Gastroesophageal sphincter (tissue), 4 donors: ENCODE measurements around the gene ADIRF. TPM values are rescaled to one million over a fixed set of nuclear protein-coding genes. Genes with fewer than 3 reads are reported as not detected.
A peak's percentile ranks its signal among the peaks of the same experiment; 100 is the strongest.
"Not testable (repeated sequence)": the region's sequence is repeated elsewhere in the genome, so short reads cannot be mapped to it uniquely, and the experiment has no call there.

ENCODE experiments used
- ATAC-seq: fragments of 150-250 bp; one replicate; pipeline ENCODE4 v1.9.1; 2016; ENCODE audit warnings: mild to moderate bottlenecking, moderate library complexity
- H3K27ac ChIP-seq, 4 donors: fragments of 200-600 bp; sonication (generic) in 3 of 4; 1 replicate in 3 of 4; 2 replicates in 1 of 4; pipeline ENCODE4 v1.5.1; 2016 to 2019
- H3K27me3 ChIP-seq: fragments of 200-600 bp; sonication (generic); one replicate; pipeline ENCODE4 v1.5.1; 2019
- H3K36me3 ChIP-seq, 2 donors: fragments of 200-600 bp; sonication (generic); one replicate each; pipeline ENCODE4 v1.5.1; 2019; ENCODE audit warnings: control low read depth in 1 of 2
- H3K4me1 ChIP-seq, 3 donors: fragments of 200-600 bp; sonication (generic); 1 replicate in 2 of 3; 2 replicates in 1 of 3; pipeline ENCODE4 v1.5.1; 2016 to 2019; ENCODE audit warnings: control low read depth in 2 of 3
- H3K4me3 ChIP-seq, 2 donors: fragments of 200-600 bp; sonication (generic); one replicate each; pipeline ENCODE4 v1.5.1; 2019; ENCODE audit warnings: mild to moderate bottlenecking in 1 of 2, moderate library complexity in 1 of 2
- H3K9me3 ChIP-seq, 3 donors: fragments of 200-600 bp; sonication (generic); one replicate each; pipeline ENCODE4 v1.5.1; 2017 to 2019; ENCODE audit warnings: control low read depth in 2 of 3
- CTCF ChIP-seq, 4 experiments: fragments of 200-600 bp in 2 of 4; fragments of 450-650 bp in 2 of 4; sonication (generic) in 1 of 4; IDR thresholded peaks; one replicate each; pipeline ENCODE4 v1.5.1; 2017 to 2019; ENCODE audit warnings: antibody characterized with exemption in 4 of 4, mild to moderate bottlenecking in 2 of 4, moderate library complexity in 2 of 4
- EP300 ChIP-seq: sonication (generic); formaldehyde crosslinking; IDR thresholded peaks from one replicate; pipeline ENCODE4 v1.6.1; 2017; ENCODE audit warnings: antibody characterized with exemption, mild to moderate bottlenecking
- POLR2A ChIP-seq, 2 donors: fragments of 450-650 bp; IDR thresholded peaks; one replicate each; pipeline ENCODE4 v1.6.1; 2017; ENCODE audit warnings: antibody characterized with exemption in 2 of 2, mild to moderate bottlenecking in 2 of 2, moderate library complexity in 1 of 2
- POLR2AphosphoS5 ChIP-seq: sonication (generic); formaldehyde crosslinking; IDR thresholded peaks from one replicate; pipeline ENCODE4 v1.6.1; 2017; ENCODE audit warnings: antibody characterized with exemption
- WGBS, 2 donors: methylation state at CpG; one replicate each; pipeline ENCODE4 v1.1.5; 2018; ENCODE audit warnings: low coverage in 1 of 2; 5-methylcytosine and 5-hydroxymethylcytosine counted together
- total RNA-seq, 4 donors: library from RNA; depleted of rRNA; stranded (reverse); fragments of >200 nt; gene quantifications; one replicate each; pipeline ENCODE4 v1.1.0, GENCODE V29; 2016

ADIRF gene
- 100 to 1,000 TPM in 2 of 4 donors, 10 to 100 TPM in 2; 36.5 to 408 (median 149) TPM for total RNA-seq

DNA sequence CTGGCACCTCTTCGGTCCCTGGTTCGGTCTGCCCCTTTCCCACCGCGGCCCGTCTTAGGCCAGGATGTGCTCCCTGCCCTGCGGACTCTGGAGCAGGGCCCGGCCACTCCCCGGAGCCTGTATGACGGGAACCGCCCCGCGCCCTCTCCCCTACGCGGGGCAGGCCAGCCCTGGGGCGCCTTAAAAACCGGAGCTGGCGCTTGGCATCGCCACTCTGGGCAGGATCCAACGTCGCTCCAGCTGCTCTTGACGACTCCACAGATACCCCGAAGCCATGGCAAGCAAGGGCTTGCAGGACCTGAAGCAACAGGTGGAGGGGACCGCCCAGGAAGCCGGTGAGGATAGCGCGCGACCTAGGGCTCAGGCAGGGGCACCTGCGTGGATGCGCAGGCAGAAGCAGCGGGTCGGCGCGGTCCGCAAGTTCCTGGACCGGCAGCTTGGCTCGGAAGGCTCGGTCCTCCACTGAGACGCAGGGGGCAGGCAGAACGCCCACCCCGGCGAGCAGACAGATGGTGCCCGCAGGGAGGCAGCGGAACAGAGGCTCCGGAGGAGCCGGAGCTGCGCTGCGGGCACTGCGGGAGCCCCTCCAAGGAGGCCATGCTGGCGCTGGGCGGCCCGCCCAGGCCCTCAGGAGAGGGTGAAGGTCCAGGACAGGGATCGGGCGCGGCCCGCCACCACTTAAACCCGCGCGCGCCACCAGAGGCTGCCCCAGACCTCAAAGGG is at the start of gene ADIRF:
ADIRF (plus strand) TSS at position 212 of the 723 bp plus-strand sequence; CDS start at position 275, 63 bp downstream.
- H3K4me3 ChIP-seq = peak within 1 kb of the TSS; percentile 65 to 69
- TF ChIP-seq POLR2A (IDR thresholded peaks at IDR 0.05) (peak; percentile 78 to 79), CTCF (IDR thresholded peaks at IDR 0.05) (no peak), POLR2AphosphoS5 (peak; percentile 88)
- H3K36me3 ChIP-seq = no peaks in the 10 kb centered on the region
- H3K27ac ChIP-seq = peak within 1 kb of the TSS; percentile 95 to 99 (median 98)
- peaks cover 0 to 79% (median 41%) of the 10 kb centered on the region in 3 donors for H3K4me1 ChIP-seq
- 20% methylated on average over 1 of the region's 59 CpGs; no CpG with 5 or more reads in 1 of the 2 donors for WGBS, 2 donors
- no peak for ATAC-seq
- no peaks in the 10 kb centered on the region for H3K9me3 ChIP-seq
- no peaks in the 10 kb centered on the region for H3K27me3 ChIP-seq

DNA sequence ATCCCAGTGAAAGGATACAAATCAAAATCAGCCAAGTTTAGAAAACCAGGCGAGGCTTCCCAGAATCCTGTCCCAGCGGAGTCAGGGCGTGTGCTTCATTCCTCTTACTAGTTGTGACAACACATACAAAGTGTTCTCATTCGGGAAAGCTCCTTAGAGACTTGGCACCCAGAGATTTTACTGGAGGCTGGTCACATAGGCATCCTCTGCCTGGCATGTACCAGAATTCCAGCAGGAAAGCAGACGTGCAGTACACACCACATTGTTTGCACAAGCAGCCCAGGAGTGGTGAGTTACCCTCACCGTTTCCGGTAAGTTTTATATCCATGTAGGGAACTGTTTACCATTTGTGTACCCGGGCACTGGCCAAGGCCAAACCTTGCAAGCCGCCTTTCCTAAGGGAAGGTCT is 45.7 kb upstream of the ADIRF start:
- TF ChIP-seq POLR2A (IDR thresholded peaks at IDR 0.05) (no peak), CTCF (IDR thresholded peaks at IDR 0.05) (no peak), POLR2AphosphoS5 (peak; percentile 89), EP300 (no peak)
- Histone ChIP-seq H3K27ac (peak overlapping the region; percentile 43 to 75 (median 62)), H3K36me3 (peaks cover 0 to 61% of the 10 kb centered on the region in 2 donors), H3K9me3 (no peaks in the 10 kb centered on the region), H3K27me3 (no peaks in the 10 kb centered on the region), H3K4me1 (peaks cover 0 to 32% (median 0%) of the 10 kb centered on the region in 3 donors), H3K4me3 (no peak overlapping the region)
- WGBS, 2 donors = 60 to 68% methylated on average over 6 of the region's 9 CpGs
- ATAC-seq = peak; percentile 75

DNA sequence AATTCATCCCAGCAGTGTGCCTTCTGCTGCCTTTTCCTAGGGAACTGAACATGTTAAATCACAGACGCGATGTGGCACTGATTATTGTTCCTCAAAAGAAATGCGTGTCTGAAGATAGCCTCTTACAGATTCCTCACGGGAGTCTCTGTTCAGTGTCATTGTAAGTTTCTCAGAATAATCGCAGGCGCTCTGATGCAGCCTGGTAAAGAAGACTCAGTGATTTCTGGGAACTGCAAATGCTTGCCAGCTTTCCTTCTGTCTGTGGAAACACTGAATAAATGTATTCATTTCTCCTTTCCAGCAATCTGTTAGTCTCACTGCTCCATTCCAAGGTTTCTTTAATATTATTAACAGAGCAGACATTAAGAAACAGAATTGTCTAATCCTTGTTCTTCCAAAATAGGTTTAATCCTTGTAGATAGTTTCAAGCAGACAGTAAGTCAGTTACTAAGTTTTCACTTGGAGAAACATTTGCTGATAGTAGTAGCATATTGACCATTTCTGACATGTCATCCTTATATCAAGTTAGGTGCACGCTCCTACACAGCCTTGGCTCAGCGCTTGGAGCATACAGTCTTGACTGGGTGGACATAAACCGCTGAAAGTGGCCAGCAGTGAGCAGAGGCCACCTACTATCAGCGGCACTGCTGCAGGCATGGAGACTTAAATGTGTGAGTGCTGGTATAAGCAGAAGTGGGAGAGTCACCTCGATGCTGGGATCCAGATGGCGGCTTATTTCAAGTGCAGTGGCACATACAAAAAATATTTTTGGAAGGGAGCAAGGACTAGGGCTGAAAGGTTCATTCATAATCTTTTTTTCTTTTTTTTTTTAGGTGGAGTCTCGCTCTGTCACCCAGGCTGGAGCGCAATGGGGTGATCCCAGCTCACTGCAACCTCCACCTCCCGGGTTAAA is 38.6 kb upstream of the ADIRF start:
- H3K27me3 ChIP-seq = no peaks in the 10 kb centered on the region
- 36 to 48% methylated on average over 8 to 13 of the region's 15 CpGs for WGBS, 2 donors
- peaks cover 0 to 54% (median 0%) of the 10 kb centered on the region in 3 donors for H3K4me1 ChIP-seq
- H3K9me3 ChIP-seq = no peaks in the 10 kb centered on the region
- H3K4me3 ChIP-seq = no peak overlapping the region
- TF ChIP-seq CTCF (IDR thresholded peaks at IDR 0.05) (no peak), POLR2AphosphoS5 (peak; percentile 74)
- peaks cover 0 to 45% of the 10 kb centered on the region in 2 donors for H3K36me3 ChIP-seq
- peak overlapping the region in 3 of 4 donors; percentile 18 to 61 (median 28) for H3K27ac ChIP-seq
- ATAC-seq = no peak

- peak overlapping the region in 3 of 4 donors; percentile 12 to 59 (median 54) for H3K27ac ChIP-seq
- H3K4me3 ChIP-seq = no peak overlapping the region
- H3K36me3 ChIP-seq = peaks cover 0 to 51% of the 10 kb centered on the region in 2 donors
- no peaks in the 10 kb centered on the region for H3K27me3 ChIP-seq
- ATAC-seq = peak; percentile 58
- TF ChIP-seq POLR2A (IDR thresholded peaks at IDR 0.05) = no peak
- no peak for TF ChIP-seq EP300
- TF ChIP-seq POLR2AphosphoS5 = peak; percentile 60
- H3K9me3 ChIP-seq = no peaks in the 10 kb centered on the region
- peaks cover 0 to 53% (median 0%) of the 10 kb centered on the region in 3 donors for H3K4me1 ChIP-seq
- WGBS, 2 donors = 33 to 62% methylated on average over 1 of the region's 1 CpG
Observed at GRCh38 chr10:86931872-86932271, 36.4 kb upstream of the ADIRF start.

DNA sequence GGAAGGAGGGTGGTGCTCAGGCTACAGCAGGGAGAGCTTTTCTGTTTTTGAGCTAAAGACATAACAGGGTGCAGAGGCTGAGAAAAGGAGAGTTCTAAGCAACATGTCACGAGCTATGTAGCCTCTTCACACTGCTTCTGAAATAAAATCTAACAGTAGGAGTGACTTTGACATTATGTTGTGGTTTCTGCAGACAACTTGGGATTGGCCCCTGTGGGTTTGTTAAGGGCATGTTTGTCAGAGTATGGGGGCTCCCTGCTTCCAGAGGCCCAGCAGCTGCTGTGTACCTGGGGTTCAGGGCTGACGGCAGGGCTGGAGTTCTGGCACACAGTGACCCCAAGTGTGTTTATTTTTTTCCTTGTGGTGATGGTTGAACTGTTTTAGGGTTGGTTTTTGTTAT is 35.6 kb upstream of the ADIRF start:
- Histone ChIP-seq H3K36me3 (peaks cover 0 to 52% of the 10 kb centered on the region in 2 donors), H3K9me3 (no peaks in the 10 kb centered on the region), H3K4me1 (peaks cover 0 to 51% (median 0%) of the 10 kb centered on the region in 3 donors), H3K4me3 (no peak overlapping the region), H3K27ac (peak overlapping the region in 3 of 4 donors; percentile 12 to 59 (median 54)), H3K27me3 (no peaks in the 10 kb centered on the region)
- WGBS, 2 donors = 80% methylated on average over 2 of the region's 2 CpGs; no CpG with 5 or more reads in 1 of the 2 donors
- no peak for ATAC-seq
- TF ChIP-seq POLR2AphosphoS5 (no peak), EP300 (no peak), CTCF (IDR thresholded peaks at IDR 0.05) (no peak), POLR2A (IDR thresholded peaks at IDR 0.05) (no peak)

DNA sequence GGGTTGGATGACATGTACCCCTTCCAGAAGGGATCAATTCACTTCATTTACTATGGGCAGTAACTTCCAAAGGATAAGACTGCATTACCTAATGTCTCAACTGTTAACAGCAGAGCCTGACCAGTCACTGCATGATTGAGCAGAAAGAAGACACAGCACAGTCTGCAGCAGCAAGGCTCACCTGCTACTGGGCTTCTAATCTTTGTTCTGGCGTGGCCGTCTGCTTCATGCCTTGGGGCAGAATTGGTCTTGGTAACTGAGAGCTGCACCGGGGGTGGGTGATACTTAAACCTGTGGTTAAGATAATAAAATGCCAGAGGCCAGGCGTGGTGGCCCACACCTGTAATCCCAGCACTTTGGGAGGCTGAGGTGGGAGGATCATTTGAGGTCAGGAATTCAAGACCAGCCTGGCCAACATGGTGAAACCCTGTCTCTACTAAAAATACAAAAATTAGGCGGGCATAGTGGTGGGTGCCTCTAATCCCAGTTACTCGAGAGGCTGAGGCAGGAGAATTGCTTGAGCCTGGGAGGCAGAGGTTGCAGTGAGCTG is 34.0 kb upstream of the ADIRF start:
- not testable (repeated sequence) for H3K4me3 ChIP-seq, H3K27me3 ChIP-seq, ATAC-seq, H3K9me3 ChIP-seq, H3K27ac ChIP-seq
- H3K4me1 ChIP-seq = peaks cover 0 to 53% (median 0%) of the 10 kb centered on the region in 3 donors
- 91 to 100% methylated on average over 1 to 4 of the region's 6 CpGs for WGBS, 2 donors
- H3K36me3 ChIP-seq = peaks cover 0 to 46% of the 10 kb centered on the region in 2 donors
